Measurements from ENCODE around the gene NOX3. TPM values are rescaled to one million over a fixed set of nuclear protein-coding genes. Genes with fewer than 3 reads are reported as not detected.

The NOX3 gene
- total and polyA plus RNA-seq, 8 donors, result not detected

DNA sequence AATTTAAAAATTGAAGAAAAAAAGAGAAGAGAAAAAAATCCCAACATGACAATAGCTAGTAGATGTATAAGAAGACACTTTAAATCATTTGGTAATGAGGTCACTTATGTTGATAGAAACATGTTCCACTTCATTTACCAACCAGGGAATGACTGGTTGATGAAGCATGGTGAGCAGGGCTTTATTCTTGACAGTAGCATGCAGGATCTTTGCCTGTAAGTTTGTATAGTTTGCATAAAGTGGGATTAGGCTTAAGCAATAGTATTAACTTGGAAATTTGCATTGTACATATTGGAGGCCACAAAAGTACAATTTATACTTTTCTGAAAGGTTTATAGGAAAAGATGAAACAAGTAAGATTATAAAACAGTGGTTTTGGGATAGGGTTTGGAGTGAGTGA lies 67.0 kb downstream of the NOX3 start:
- Histone ChIP-seq H3K9me3 (no peaks in the 10 kb centered on the region), H3K4me3 (no peak overlapping the region), H3K36me3 (no peaks in the 10 kb centered on the region), H3K27ac (no peak overlapping the region), H3K27me3 (no peaks in the 10 kb centered on the region), H3K4me1 (no peaks in the 10 kb centered on the region)
- TF ChIP-seq POLR2A (IDR thresholded peaks at IDR 0.05), result no peak
- no peak for TF ChIP-seq POLR2AphosphoS5 (IDR thresholded peaks at IDR 0.05)
- no peak for TF ChIP-seq EP300 (IDR thresholded peaks at IDR 0.05)
- TF ChIP-seq, protein P1, sequence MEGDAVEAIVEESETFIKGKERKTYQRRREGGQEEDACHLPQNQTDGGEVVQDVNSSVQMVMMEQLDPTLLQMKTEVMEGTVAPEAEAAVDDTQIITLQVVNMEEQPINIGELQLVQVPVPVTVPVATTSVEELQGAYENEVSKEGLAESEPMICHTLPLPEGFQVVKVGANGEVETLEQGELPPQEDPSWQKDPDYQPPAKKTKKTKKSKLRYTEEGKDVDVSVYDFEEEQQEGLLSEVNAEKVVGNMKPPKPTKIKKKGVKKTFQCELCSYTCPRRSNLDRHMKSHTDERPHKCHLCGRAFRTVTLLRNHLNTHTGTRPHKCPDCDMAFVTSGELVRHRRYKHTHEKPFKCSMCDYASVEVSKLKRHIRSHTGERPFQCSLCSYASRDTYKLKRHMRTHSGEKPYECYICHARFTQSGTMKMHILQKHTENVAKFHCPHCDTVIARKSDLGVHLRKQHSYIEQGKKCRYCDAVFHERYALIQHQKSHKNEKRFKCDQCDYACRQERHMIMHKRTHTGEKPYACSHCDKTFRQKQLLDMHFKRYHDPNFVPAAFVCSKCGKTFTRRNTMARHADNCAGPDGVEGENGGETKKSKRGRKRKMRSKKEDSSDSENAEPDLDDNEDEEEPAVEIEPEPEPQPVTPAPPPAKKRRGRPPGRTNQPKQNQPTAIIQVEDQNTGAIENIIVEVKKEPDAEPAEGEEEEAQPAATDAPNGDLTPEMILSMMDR (IDR thresholded peaks at IDR 0.05), result no peak
- intact Hi-C loops (cut with DNase I; ENCODE audit: low total_unique reads), result no loop called here
- no peak for DNase-seq

DNA sequence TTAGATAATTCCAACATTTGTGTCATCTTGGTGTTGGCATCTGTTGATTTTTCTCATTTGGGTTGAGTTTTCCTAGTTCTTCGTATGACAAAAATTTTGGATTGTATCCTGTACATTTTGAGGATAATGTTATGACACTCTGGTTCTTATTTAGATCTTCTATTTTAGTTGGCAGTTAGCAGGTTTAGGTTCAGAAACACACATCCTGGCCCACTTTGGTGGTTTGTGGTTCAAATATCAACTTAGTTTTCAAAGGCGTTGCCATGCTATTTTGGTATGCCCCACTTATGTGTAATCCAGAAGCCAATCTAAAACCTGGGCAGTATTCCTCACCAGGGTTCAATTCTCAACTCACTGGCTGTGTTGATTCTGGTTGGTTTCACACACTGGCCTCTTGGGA lies 68.2 kb downstream of the NOX3 start:
- Histone ChIP-seq H3K36me3 (no peaks in the 10 kb centered on the region), H3K4me3 (no peak overlapping the region), H3K9me3 (no peaks in the 10 kb centered on the region), H3K27ac (no peak overlapping the region), H3K27me3 (no peaks in the 10 kb centered on the region), H3K4me1 (no peaks in the 10 kb centered on the region)
- TF ChIP-seq EP300 (IDR thresholded peaks at IDR 0.05), result no peak
- no peak for TF ChIP-seq POLR2A (IDR thresholded peaks at IDR 0.05)
- TF ChIP-seq, protein P1 (IDR thresholded peaks at IDR 0.05), result no peak
- TF ChIP-seq POLR2AphosphoS5 (IDR thresholded peaks at IDR 0.05), result no peak
- intact Hi-C loops (cut with DNase I; ENCODE audit: low total_unique reads), result no loop called here
- DNase-seq, result no peak
- 74 to 89% (median 88%) methylated on average over 2 of the region's 2 CpGs for WGBS, 5 donors

DNA sequence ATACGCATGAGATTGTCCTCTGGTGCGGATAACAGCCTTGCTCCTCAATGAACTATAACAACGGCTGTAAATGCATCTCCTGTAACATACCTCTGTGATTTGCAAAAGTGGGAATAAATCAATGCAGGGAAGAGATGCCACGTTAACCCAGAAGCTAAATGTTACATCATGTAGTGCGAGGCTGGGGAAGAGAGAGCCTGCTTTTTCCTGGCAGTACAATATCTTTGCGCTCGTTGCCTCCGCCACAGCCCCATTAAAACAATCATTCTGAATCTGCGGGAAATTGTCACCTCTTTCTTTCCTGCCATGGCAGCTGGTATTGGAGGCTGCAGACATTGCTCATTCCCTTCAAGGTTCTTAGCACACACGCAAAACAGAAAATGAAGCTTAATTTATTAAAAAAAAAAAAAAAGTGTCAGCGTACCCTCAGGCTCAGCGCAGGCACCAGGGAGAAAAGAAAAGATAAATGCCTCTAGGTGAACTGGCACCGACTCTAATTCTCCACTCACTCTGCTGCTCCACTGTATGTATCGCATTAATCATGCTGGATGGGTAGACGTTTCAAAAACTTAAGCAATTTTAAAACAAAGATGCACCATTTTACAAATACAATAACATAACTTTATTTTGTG lies 71.2 kb downstream of the NOX3 start:
- no peaks in the 10 kb centered on the region for H3K36me3 ChIP-seq
- 90 to 94% (median 91%) methylated on average over 15 of the region's 15 CpGs for WGBS, 5 donors
- no peaks in the 10 kb centered on the region for H3K4me1 ChIP-seq
- TF ChIP-seq, protein P1 (IDR thresholded peaks at IDR 0.05), result no peak
- TF ChIP-seq EP300 (IDR thresholded peaks at IDR 0.05) (no peak), POLR2A (IDR thresholded peaks at IDR 0.05) (no peak), POLR2AphosphoS5 (IDR thresholded peaks at IDR 0.05) (no peak)
- no peaks in the 10 kb centered on the region for H3K27me3 ChIP-seq
- intact Hi-C loops (cut with DNase I; ENCODE audit: low total_unique reads), result no loop called here
- H3K9me3 ChIP-seq, result no peaks in the 10 kb centered on the region
- H3K4me3 ChIP-seq, result no peak overlapping the region
- DNase-seq, result no peak
- H3K27ac ChIP-seq, result no peak overlapping the region

DNA sequence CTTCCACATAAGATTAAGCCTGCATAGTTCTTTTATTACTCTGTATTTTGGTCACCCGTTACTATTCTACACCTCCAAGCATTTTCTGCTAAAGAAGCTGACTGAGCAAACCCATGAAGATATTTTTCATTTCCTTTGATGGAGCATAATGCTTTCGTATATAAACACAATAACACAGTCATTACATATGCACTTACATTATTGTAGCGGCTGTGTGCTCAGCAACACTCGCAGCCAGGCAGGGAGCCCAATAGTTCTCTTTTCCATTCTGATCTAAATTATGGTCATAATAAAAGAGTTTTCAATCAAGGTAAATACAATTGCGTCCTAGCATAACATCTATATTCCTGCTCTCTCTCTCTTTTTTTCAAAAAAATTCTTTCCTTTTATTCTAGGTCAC lies 71.7 kb downstream of the NOX3 start:
- Histone ChIP-seq H3K36me3 (no peaks in the 10 kb centered on the region), H3K9me3 (no peaks in the 10 kb centered on the region), H3K27me3 (no peaks in the 10 kb centered on the region), H3K4me1 (no peaks in the 10 kb centered on the region), H3K27ac (no peak overlapping the region), H3K4me3 (no peak overlapping the region)
- intact Hi-C loops (cut with DNase I; ENCODE audit: low total_unique reads), result no loop called here
- 84 to 90% (median 89%) methylated on average over 5 of the region's 5 CpGs for WGBS, 5 donors
- TF ChIP-seq, protein P1 (IDR thresholded peaks at IDR 0.05), result no peak
- no peak for TF ChIP-seq POLR2AphosphoS5 (IDR thresholded peaks at IDR 0.05)
- no peak for DNase-seq
